ENCODE data around the gene GPD2. TPM values are rescaled to one million over a fixed set of nuclear protein-coding genes. Genes with fewer than 3 reads are reported as not detected.

GPD2 gene
- total RNA-seq, 4 donors from 2014 or later: 16.7 to 51.5 (median 26.8) TPM

GRCh38 chr2:156539086-156539860 is 103.1 kb downstream of the GPD2 start:
- Histone ChIP-seq H3K27me3 (no peaks in the 10 kb centered on the region), H3K36me3 (no peaks in the 10 kb centered on the region), H3K9me3 (no peaks in the 10 kb centered on the region), H3K27ac (peak overlapping the region in 2 of 4 donors; percentile 3 to 13), H3K4me1 (peaks cover 16 to 48% (median 21%) of the 10 kb centered on the region in 3 donors), H3K4me3 (no peak overlapping the region)
- no peak for TF ChIP-seq EP300 (IDR thresholded peaks at IDR 0.05)
- no peak for TF ChIP-seq CTCF (IDR thresholded peaks at IDR 0.05)
- TF ChIP-seq POLR2AphosphoS5 (IDR thresholded peaks at IDR 0.05): no peak
- TF ChIP-seq POLR2A (IDR thresholded peaks at IDR 0.05): no peak
- no peak for ATAC-seq
- 76 to 100% methylated on average over 1 to 4 of the region's 4 CpGs for WGBS, 2 donors (ENCODE audit: low coverage in 1 of 2)

GRCh38 chr2:156540706-156541105 is 104.5 kb downstream of the GPD2 start:
- Histone ChIP-seq H3K4me1 (peaks cover 16 to 48% (median 21%) of the 10 kb centered on the region in 3 donors), H3K4me3 (no peak overlapping the region), H3K27ac (peak overlapping the region in 3 of 4 donors; percentile 36 to 71 (median 53)), H3K27me3 (no peaks in the 10 kb centered on the region), H3K9me3 (no peaks in the 10 kb centered on the region), H3K36me3 (no peaks in the 10 kb centered on the region)
- 6 to 9% methylated on average over 1 of the region's 1 CpG for WGBS, 2 donors (ENCODE audit: low coverage in 1 of 2)
- TF ChIP-seq POLR2A (IDR thresholded peaks at IDR 0.05) (no peak), POLR2AphosphoS5 (IDR thresholded peaks at IDR 0.05) (no peak), EP300 (IDR thresholded peaks at IDR 0.05) (no peak), CTCF (IDR thresholded peaks at IDR 0.05) (no peak)
- ATAC-seq: no peak

- Histone ChIP-seq H3K9me3 (no peaks in the 10 kb centered on the region), H3K36me3 (no peaks in the 10 kb centered on the region)
These were observed 105.0 kb downstream of the GPD2 start for GRCh38 chr2:156541229-156541628.

GRCh38 chr2:156541706-156542105 is 105.5 kb downstream of the GPD2 start:
- no peak for ATAC-seq
- Histone ChIP-seq H3K27me3 (no peaks in the 10 kb centered on the region), H3K4me3 (peak overlapping the region in 1 of 2 donors; percentile 18), H3K9me3 (no peaks in the 10 kb centered on the region), H3K36me3 (no peaks in the 10 kb centered on the region), H3K4me1 (peaks cover 16 to 46% (median 21%) of the 10 kb centered on the region in 3 donors), H3K27ac (peak overlapping the region; percentile 36 to 71 (median 58))
- 0 to 15% methylated on average over 2 of the region's 2 CpGs for WGBS, 2 donors (ENCODE audit: low coverage in 1 of 2)
- TF ChIP-seq EP300 (IDR thresholded peaks at IDR 0.05): no peak
- TF ChIP-seq POLR2A (IDR thresholded peaks at IDR 0.05): no peak
- TF ChIP-seq CTCF (IDR thresholded peaks at IDR 0.05): no peak
- TF ChIP-seq POLR2AphosphoS5 (IDR thresholded peaks at IDR 0.05): no peak

More at GRCh38 chr2:156541229-156541628, 105.0 kb downstream of the GPD2 start:
- Histone ChIP-seq H3K4me3 (no peak overlapping the region), H3K4me1 (peaks cover 16 to 48% (median 21%) of the 10 kb centered on the region in 3 donors), H3K27ac (peak overlapping the region; percentile 36 to 71 (median 54)), H3K27me3 (no peaks in the 10 kb centered on the region)
- ATAC-seq: peak; percentile 14
- no peak for TF ChIP-seq CTCF (IDR thresholded peaks at IDR 0.05)
- TF ChIP-seq EP300 (IDR thresholded peaks at IDR 0.05): no peak
- no peak for TF ChIP-seq POLR2A (IDR thresholded peaks at IDR 0.05)
- no peak for TF ChIP-seq POLR2AphosphoS5 (IDR thresholded peaks at IDR 0.05)

GRCh38 chr2:156548413-156548812 is 112.2 kb downstream of the GPD2 start:
- 65 to 67% methylated on average over 3 of the region's 3 CpGs for WGBS, 2 donors (ENCODE audit: low coverage in 1 of 2)
- Histone ChIP-seq H3K9me3 (no peaks in the 10 kb centered on the region), H3K4me3 (no peak overlapping the region), H3K27ac (no peak overlapping the region), H3K36me3 (no peaks in the 10 kb centered on the region), H3K4me1 (no peaks in the 10 kb centered on the region), H3K27me3 (no peaks in the 10 kb centered on the region)
- TF ChIP-seq EP300 (IDR thresholded peaks at IDR 0.05): no peak
- no peak for TF ChIP-seq POLR2AphosphoS5 (IDR thresholded peaks at IDR 0.05)
- TF ChIP-seq POLR2A (IDR thresholded peaks at IDR 0.05): no peak
- TF ChIP-seq CTCF (IDR thresholded peaks at IDR 0.05): no peak
- no peak for ATAC-seq
